Epithelial cell of esophagus (primary cell): ENCODE measurements around the gene CCSER1.

Source experiments
- DNase-seq: peaks from one replicate; pipeline ENCODE4 v3.0.0; 2010; ENCODE audit warnings: low read depth
- H3K4me3 ChIP-seq: 2 replicates; pipeline ENCODE4 v1.5.1; 2011; ENCODE audit warnings: mild to moderate bottlenecking, low read length, control low read depth
- TF ChIP-seq, protein P1 (sequence below): IDR thresholded peaks from 2 replicates; pipeline ENCODE4 v1.5.1; 2011; ENCODE audit warnings: low read depth, mild to moderate bottlenecking, low read length, control low read depth, inconsistent platforms; ENCODE audit not compliant: insufficient read depth; ENCODE audit errors: missing control alignments

Gene CCSER1

DNA sequence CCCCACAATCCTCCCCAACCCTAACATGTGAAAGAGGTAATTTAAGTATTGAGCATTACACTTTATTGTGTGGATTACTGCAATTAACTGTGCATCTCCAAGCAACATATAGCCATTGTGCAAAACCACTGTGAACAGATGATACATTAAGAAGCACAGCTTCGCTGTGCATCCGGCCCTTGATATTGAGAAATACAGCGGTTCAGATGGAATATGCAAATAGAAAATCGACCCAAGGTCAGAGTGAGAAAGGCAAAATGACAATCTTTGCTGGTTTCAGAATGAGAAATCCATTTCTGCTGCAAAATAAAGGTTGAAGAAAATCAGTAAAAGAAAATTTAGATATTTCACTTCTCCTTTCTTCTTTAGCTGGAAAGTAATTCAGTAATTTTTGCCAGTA, 1370.7 kb downstream of the CCSER1 start:
- TF ChIP-seq, protein P1, sequence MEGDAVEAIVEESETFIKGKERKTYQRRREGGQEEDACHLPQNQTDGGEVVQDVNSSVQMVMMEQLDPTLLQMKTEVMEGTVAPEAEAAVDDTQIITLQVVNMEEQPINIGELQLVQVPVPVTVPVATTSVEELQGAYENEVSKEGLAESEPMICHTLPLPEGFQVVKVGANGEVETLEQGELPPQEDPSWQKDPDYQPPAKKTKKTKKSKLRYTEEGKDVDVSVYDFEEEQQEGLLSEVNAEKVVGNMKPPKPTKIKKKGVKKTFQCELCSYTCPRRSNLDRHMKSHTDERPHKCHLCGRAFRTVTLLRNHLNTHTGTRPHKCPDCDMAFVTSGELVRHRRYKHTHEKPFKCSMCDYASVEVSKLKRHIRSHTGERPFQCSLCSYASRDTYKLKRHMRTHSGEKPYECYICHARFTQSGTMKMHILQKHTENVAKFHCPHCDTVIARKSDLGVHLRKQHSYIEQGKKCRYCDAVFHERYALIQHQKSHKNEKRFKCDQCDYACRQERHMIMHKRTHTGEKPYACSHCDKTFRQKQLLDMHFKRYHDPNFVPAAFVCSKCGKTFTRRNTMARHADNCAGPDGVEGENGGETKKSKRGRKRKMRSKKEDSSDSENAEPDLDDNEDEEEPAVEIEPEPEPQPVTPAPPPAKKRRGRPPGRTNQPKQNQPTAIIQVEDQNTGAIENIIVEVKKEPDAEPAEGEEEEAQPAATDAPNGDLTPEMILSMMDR: no peak

DNA sequence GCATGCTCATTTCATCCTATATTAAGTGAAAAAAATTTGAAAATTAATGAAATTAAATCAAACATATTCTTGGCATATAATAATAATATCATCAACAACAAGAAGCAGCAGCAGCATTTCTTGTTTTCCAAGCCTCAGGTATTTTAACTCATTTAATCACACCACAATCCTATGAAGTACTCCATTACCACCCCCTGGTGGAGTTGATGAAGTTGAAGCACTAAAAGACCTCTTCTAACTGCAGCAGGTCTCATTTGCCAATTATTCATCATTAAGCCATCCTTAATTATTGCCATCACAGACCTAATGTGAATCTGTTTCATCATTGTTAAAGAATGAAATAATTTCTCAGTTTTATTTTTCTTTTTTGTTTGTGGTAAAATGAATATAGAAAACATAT, 1375.2 kb downstream of the CCSER1 start:
- no peak overlapping the region for H3K4me3 ChIP-seq
- DNase-seq: peak; percentile 65
- TF ChIP-seq, protein P1: peak; percentile 50

More for the DNA sequence above, 1370.7 kb downstream of the CCSER1 start:
- no peak for DNase-seq
- H3K4me3 ChIP-seq: no peak overlapping the region

DNA sequence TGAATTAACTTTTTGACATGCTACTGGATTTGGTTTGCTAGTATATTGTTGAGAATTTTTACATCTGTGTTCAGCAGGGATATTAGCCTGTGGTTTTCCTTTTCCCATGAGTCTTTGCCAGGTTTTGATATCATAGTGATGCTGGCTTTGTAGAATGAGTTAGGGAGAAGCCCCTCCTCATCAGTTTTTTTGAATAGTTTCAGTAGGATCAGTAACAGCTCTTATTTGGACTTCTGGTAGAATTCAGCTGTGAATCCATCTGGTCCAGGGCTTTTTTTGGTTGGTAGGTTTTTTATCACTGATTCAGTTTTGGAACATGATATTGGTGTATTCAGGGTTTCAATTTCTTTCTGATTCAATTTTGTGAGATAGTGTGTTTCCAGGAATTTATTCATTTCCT, 1386.1 kb downstream of the CCSER1 start:
- TF ChIP-seq, protein P1: no peak
- H3K4me3 ChIP-seq: no peak overlapping the region
- no peak for DNase-seq

DNA sequence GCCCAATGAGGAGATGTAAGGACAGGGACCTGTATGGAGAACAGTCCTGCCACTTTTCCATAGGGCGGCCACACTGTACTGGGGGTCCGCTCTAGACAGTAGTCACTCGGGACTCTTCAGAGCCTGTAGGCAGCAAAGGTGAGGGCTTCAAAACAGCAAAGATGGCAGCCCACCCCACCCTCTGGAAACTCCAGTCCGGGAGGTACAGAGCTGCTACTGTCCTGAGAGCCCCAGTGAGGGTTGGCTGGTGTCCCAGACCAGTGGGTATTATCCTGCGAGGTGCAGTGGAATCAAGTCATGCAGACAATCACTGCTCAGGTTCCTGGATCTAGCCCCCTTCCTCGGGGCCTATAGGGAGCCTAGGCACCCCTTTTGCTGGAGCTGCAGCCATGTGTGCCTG, 1392.0 kb downstream of the CCSER1 start:
- TF ChIP-seq, protein P1: no peak
- DNase-seq: no peak
- H3K4me3 ChIP-seq: no peak overlapping the region

DNA sequence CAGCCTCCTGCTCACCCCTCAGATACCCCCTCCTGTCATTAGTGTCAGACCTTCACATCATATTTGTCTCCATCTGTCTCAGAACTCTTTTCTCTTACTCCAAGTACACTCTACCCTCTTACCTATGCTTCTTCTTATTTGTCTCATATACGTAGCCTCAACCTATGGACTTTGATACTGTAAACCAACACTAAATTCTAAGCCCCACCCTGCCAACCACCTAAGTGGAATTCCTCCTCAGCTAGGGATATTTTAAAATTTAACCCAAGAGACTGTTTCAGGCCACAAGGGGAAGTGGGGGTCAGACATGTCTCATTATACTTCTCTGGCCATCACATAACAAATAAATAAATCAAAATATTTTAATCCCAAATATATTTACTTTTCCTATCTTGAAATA, 1398.4 kb downstream of the CCSER1 start:
- no peak for DNase-seq
- TF ChIP-seq, protein P1: no peak
- H3K4me3 ChIP-seq: no peak overlapping the region

DNA sequence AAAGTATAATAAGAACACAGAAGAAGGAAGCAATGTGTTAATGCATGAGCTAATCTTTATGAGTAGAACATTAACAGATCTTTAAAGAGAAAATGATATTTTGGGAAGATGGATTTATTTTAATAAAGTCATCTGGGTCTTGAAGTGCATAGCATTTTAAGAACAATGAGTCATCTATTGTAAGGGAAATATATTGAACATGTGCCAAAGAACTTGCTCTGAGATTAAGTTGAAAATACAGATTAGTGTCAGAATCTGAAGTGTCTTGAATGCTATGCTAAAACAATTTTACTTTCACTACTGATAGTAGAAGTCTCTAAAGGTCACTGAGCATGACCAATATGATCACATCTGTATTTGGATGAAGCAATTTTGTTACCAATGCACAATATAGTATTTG, 1399.9 kb downstream of the CCSER1 start:
- peak; percentile 3 for DNase-seq
- no peak overlapping the region for H3K4me3 ChIP-seq
- TF ChIP-seq, protein P1: no peak

DNA sequence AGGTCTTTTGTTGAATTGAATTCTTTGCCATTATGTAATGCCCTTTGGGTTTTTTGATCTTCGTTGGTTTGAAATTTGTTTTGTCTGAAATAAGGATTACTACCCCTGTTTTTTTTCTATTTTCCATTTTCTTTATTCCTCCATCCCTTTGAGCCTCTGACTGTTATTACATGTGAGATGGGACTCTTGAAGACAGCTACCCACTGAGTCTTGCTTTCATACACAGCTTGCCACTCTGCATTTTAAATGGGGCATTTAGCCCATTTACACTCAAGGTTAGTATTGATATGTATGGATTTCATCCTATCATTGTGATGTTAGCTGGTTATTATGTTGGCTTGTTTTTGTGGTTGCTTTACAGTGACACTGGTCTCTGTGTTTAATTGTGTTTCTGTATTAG, 1440.4 kb downstream of the CCSER1 start:
- H3K4me3 ChIP-seq: no peak overlapping the region

More for the DNA sequence above, 1440.4 kb downstream of the CCSER1 start:
- TF ChIP-seq, protein P1: no peak
- DNase-seq: no peak
